Measurements from ENCODE around the gene SIRPA.

DNA sequence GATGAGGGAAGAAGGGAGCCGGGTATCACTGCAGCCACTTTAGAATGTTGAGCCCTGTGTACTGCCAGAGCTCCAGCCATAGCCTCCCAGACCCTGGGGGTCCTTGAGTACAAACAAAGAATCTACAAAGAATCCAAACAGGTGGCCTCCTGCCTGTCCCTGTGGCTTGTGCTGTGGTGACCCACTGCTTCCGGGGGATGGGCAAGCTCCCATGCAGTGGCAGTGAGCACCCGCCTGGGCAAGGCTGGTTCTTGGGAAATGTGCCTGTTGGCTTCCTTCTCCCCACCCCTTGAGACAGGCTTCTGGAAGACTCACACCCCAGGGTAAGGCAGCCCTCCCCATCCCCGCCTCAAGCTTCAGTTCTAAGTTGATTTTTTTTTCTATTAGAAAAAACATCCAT lies 13.9 kb downstream of the SIRPA start:
- TF ChIP-seq CTCF (conservative IDR thresholded peaks at IDR 0.05; ENCODE audit: low read depth, low read length) (no peak), CEBPB (IDR thresholded peaks at IDR 0.05; ENCODE audit: low read depth, low read length) (no peak), POLR2A (IDR thresholded peaks at IDR 0.05; ENCODE audit: low read depth, low read length) (no peak), RCOR1 (IDR thresholded peaks at IDR 0.05; ENCODE audit: insufficient replicate concordance, low read length) (no peak), MAFK (IDR thresholded peaks at IDR 0.05; ENCODE audit: low read depth, low read length) (no peak), FOS (IDR thresholded peaks at IDR 0.05; ENCODE audit: low read depth, low read length) (no peak), MAZ (IDR thresholded peaks at IDR 0.05; ENCODE audit: borderline replicate concordance, low read depth, low read length) (no peak), RAD21 (IDR thresholded peaks at IDR 0.05; ENCODE audit: low read length) (no peak), SMC3 (IDR thresholded peaks at IDR 0.05; ENCODE audit: low read depth, low read length) (no peak), BHLHE40 (IDR thresholded peaks at IDR 0.05; ENCODE audit: low read depth, low read length) (no peak), RFX5 (IDR thresholded peaks at IDR 0.05; ENCODE audit: low read depth, low read length) (no peak), MXI1 (IDR thresholded peaks at IDR 0.05; ENCODE audit: borderline replicate concordance, low read depth, low read length) (no peak)
- TF ChIP-seq, protein P1, sequence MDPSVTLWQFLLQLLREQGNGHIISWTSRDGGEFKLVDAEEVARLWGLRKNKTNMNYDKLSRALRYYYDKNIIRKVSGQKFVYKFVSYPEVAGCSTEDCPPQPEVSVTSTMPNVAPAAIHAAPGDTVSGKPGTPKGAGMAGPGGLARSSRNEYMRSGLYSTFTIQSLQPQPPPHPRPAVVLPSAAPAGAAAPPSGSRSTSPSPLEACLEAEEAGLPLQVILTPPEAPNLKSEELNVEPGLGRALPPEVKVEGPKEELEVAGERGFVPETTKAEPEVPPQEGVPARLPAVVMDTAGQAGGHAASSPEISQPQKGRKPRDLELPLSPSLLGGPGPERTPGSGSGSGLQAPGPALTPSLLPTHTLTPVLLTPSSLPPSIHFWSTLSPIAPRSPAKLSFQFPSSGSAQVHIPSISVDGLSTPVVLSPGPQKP (IDR thresholded peaks at IDR 0.05; ENCODE audit: borderline replicate concordance, low read depth, low read length): no peak
- TF ChIP-seq, protein P2, sequence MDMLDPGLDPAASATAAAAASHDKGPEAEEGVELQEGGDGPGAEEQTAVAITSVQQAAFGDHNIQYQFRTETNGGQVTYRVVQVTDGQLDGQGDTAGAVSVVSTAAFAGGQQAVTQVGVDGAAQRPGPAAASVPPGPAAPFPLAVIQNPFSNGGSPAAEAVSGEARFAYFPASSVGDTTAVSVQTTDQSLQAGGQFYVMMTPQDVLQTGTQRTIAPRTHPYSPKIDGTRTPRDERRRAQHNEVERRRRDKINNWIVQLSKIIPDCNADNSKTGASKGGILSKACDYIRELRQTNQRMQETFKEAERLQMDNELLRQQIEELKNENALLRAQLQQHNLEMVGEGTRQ (IDR thresholded peaks at IDR 0.05; ENCODE audit: low read depth, low read length): no peak
